PC-3 (cell line): Measurements from ENCODE around the gene KCNQ1OT1. TPM values are rescaled to one million over a fixed set of nuclear protein-coding genes. Genes with fewer than 3 reads are reported as not detected.

Source experiments
- ATAC-seq: fragments of 200-7000 bp; cut with Tn5 transposase; 2 replicates; pipeline ENCODE4 v1.9.1; 2020; ENCODE audit warnings: mild to moderate bottlenecking, moderate library complexity
- BruUV-seq: library from RNA; stranded (reverse); fragments of 400-500 nt; replicated peaks from 2 replicates; lab custom pipeline; 2021; lab: Mats Ljungman, UMichigan
- CTCF ChIA-PET: fragments of 300-600 bp; sonication (Branson Sonifier 250); formaldehyde crosslinking; loops from one replicate; lab custom pipeline; 2022; ENCODE audit warnings: antibody characterized with exemption; lab: Charles Lee
- POLR2A ChIA-PET: fragments of 300-600 bp; sonication (Branson Sonifier 250); formaldehyde crosslinking; loops from one replicate; lab custom pipeline; 2022; ENCODE audit warnings: antibody characterized with exemption; ENCODE audit not compliant: unreplicated experiment; lab: Charles Lee
- DNase-seq: peaks from one replicate; pipeline ENCODE4 v3.0.0-alpha.2; 2015
- H2AFZ ChIP-seq: fragments of 300-600 bp; sonication (generic); 2 replicates; pipeline ENCODE4 v1.6.0; 2016; ENCODE audit warnings: antibody characterized with exemption, low read length
- H3F3A ChIP-seq: fragments of 300-600 bp; sonication (generic); one replicate; pipeline ENCODE4 v1.6.0; 2017; ENCODE audit warnings: antibody characterized with exemption, low read length, control low read depth, mild to moderate bottlenecking; ENCODE audit not compliant: unreplicated experiment
- H3K27ac ChIP-seq: fragments of 300-600 bp; sonication (generic); 2 replicates; pipeline ENCODE4 v1.5.1; 2016; ENCODE audit warnings: mild to moderate bottlenecking, low read length
- H3K27me3 ChIP-seq: fragments of 300-600 bp; sonication (generic); 2 replicates; pipeline ENCODE4 v1.6.1; 2016; ENCODE audit warnings: low read length, mixed read lengths
- H3K36me3 ChIP-seq: fragments of 300-600 bp; sonication (generic); 2 replicates; pipeline ENCODE4 v1.6.1; 2016; ENCODE audit warnings: low read depth, mixed run types, low read length, mixed read lengths
- H3K4me1 ChIP-seq: fragments of 300-600 bp; sonication (generic); 2 replicates; pipeline ENCODE4 v1.5.1; 2016; ENCODE audit warnings: low read length; ENCODE audit not compliant: insufficient read depth
- H3K4me2 ChIP-seq: fragments of 300-600 bp; sonication (generic); 2 replicates; pipeline ENCODE4 v1.6.0; 2016; ENCODE audit warnings: low read length
- H3K4me3 ChIP-seq: fragments of 300-600 bp; sonication (generic); 2 replicates; pipeline ENCODE4 v1.5.1; 2016; ENCODE audit warnings: mild to moderate bottlenecking, low read length, mixed read lengths
- H3K79me2 ChIP-seq: fragments of 300-600 bp; sonication (generic); 2 replicates; pipeline ENCODE4 v1.6.1; 2017; ENCODE audit warnings: low read length, mixed read lengths
- H3K9ac ChIP-seq: fragments of 300-600 bp; sonication (generic); 2 replicates; pipeline ENCODE4 v1.6.0; 2016; ENCODE audit warnings: mild to moderate bottlenecking, low read length
- H3K9me2 ChIP-seq: fragments of 300-600 bp; sonication (generic); replicated peaks from 2 replicates; pipeline ENCODE4 v1.6.1; 2016; ENCODE audit warnings: mixed run types, low read length, mixed read lengths
- H3K9me3 ChIP-seq: fragments of 300-600 bp; sonication (generic); 2 replicates; pipeline ENCODE4 v1.6.1; 2016; ENCODE audit warnings: low read length, mixed read lengths
- H4K20me1 ChIP-seq: fragments of 300-600 bp; sonication (generic); 2 replicates; pipeline ENCODE4 v1.6.1; 2016; ENCODE audit warnings: low read length, mixed read lengths
- CTCF ChIP-seq: fragments of 300-600 bp; sonication (generic); conservative IDR thresholded peaks from 2 replicates; pipeline ENCODE4 v1.5.1; 2017; ENCODE audit warnings: antibody characterized with exemption, low read depth, mild to moderate bottlenecking, low read length
- EZH2 ChIP-seq: fragments of 300-600 bp; sonication (generic); IDR thresholded peaks from one replicate; pipeline ENCODE4 v1.6.1; 2017; ENCODE audit warnings: antibody characterized with exemption, mild to moderate bottlenecking, low read length; ENCODE audit not compliant: unreplicated experiment
- EZH2phosphoT487 ChIP-seq: fragments of 300-600 bp; sonication (generic); IDR thresholded peaks from 2 replicates; pipeline ENCODE4 v1.6.1; 2018; ENCODE audit warnings: mild to moderate bottlenecking, antibody characterized with exemption, low read length, borderline replicate concordance
- intact Hi-C: fragments of 100-400 bp; cut with micrococcal nuclease; formaldehyde crosslinking; loops from 2 replicates; pipeline ENCODE4 v1.9.0; 2023
- total RNA-seq: library from RNA; depleted of rRNA; stranded (reverse); fragments of >200 nt; gene quantifications from 2 replicates; pipeline ENCODE4 v1.2.3, GENCODE V29; 2014

KCNQ1OT1 gene
- total RNA-seq, 1 experiment from 2014 or later: 1.5 TPM

DNA sequence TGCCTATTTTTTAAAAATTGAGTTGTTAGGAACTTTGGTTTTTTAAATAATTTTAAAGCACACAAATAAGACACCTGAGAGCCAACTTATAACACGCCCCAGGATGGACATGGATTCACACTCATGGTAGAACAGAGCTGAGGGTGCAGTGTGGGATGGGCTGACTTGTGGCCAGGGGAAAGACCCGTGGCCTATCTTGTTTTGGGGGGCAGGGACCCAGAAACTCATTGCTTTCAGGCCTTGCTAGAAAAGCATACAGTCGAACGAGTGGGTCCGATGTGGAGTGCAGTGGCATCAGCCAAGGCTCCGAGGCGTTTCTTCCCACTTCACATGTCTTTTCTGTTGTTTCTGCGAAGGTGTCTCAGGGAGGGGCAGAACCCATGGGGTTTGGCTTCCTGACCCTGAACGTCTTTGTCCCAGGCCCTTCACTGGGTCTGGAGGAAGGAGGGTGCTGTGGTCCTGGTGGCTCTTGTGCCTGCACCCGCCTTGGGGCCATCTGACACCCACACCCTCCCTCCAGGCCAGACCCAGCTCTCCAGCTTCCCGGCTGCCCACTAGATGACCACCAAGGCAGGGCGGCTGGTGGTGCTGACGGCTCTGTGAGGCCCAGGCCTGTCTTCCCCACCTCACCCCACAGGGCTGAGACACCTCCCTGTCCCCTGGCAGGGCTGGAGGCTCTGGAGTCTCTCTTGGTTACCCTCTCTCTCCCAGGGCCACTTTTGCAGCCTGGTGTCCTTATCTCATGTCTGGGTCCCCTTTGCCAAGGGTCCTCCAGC, 134.2 kb downstream of the KCNQ1OT1 start:
- Histone ChIP-seq H3K4me2 (no peak overlapping the region), H3K9me2 (no peaks in the 10 kb centered on the region), H3K36me3 (no peaks in the 10 kb centered on the region), H3K4me3 (no peak overlapping the region), H3K79me2 (no peaks in the 10 kb centered on the region), H2AFZ (no peak overlapping the region), H3K4me1 (no peaks in the 10 kb centered on the region), H4K20me1 (no peaks in the 10 kb centered on the region), H3K27ac (no peak overlapping the region), H3K9ac (no peak overlapping the region), H3K9me3 (no peaks in the 10 kb centered on the region), H3K27me3 (no peaks in the 10 kb centered on the region), H3F3A (no peaks in the 10 kb centered on the region)
- CTCF ChIA-PET: no interaction called here
- POLR2A ChIA-PET: no interaction called here
- intact Hi-C loops: no loop called here
- TF ChIP-seq EZH2: no peak
- TF ChIP-seq EZH2phosphoT487: no peak
- no peak for TF ChIP-seq CTCF
- no TSS peak for BruUV-seq
- DNase-seq (no peak), ATAC-seq (no peak)

GRCh38 chr11:2564588-2565425, 135.0 kb downstream of the KCNQ1OT1 start:
- no peak for DNase-seq
- Histone ChIP-seq H3K27me3 (no peaks in the 10 kb centered on the region), H3K36me3 (no peaks in the 10 kb centered on the region), H3K4me3 (no peak overlapping the region), H3F3A (no peaks in the 10 kb centered on the region), H3K4me1 (no peaks in the 10 kb centered on the region), H3K9ac (no peak overlapping the region), H3K79me2 (no peaks in the 10 kb centered on the region), H3K4me2 (no peak overlapping the region), H4K20me1 (no peaks in the 10 kb centered on the region), H3K27ac (no peak overlapping the region), H3K9me3 (no peaks in the 10 kb centered on the region), H2AFZ (no peak overlapping the region), H3K9me2 (no peaks in the 10 kb centered on the region)
- intact Hi-C loops: no loop called here
- TF ChIP-seq CTCF (no peak), EZH2phosphoT487 (no peak), EZH2 (no peak)
- ATAC-seq: no peak
- ChIA-PET POLR2A (no interaction called here), CTCF (no interaction called here)
- BruUV-seq: no TSS peak
